Umbilical cord (tissue), 2 donors: ENCODE measurements around the gene CNST. TPM values are rescaled to one million over a fixed set of nuclear protein-coding genes. Genes with fewer than 3 reads are reported as not detected.

Experiments
- DNase-seq: peaks from one replicate; pipeline ENCODE4 v3.0.0-alpha.2; 2015; ENCODE audit warnings: low spot score
- total RNA-seq: library from RNA; depleted of rRNA; stranded (reverse); fragments of >200 nt; gene quantifications from one replicate; pipeline ENCODE4 v1.2.3, GENCODE V29; 2014; ENCODE audit warnings: low replicate concordance; ENCODE audit not compliant: insufficient read depth

Gene CNST
- total RNA-seq = 21.2 TPM

- peak; percentile 100 for DNase-seq
These were observed at the start of gene CNST, which contains the start of gene TFB2M for GRCh38 chr1:246566128-246566812. Gene CNST (plus strand): TSS chr1:246566456. CDS start chr1:246591563, 25,107 bp downstream. Gene TFB2M (minus strand): TSS chr1:246566261. CDS start chr1:246566138, 123 bp downstream.

- no peak for DNase-seq
These were observed 48.9 kb upstream of the CNST start for GRCh38 chr1:246517391-246517790.

- DNase-seq = no peak
These were observed 47.6 kb upstream of the CNST start for GRCh38 chr1:246518456-246519205.

GRCh38 chr1:246519514-246519913 lies 46.7 kb upstream of the CNST start:
- no peak for DNase-seq

GRCh38 chr1:246526380-246526779 lies 39.9 kb upstream of the CNST start:
- DNase-seq = no peak

- DNase-seq = no peak
These were observed 39.3 kb upstream of the CNST start for GRCh38 chr1:246526915-246527314.

GRCh38 chr1:246527402-246528088 lies 38.7 kb upstream of the CNST start:
- no peak for DNase-seq

GRCh38 chr1:246528933-246529731 lies 37.1 kb upstream of the CNST start:
- no peak for DNase-seq

GRCh38 chr1:246530482-246530881 lies 35.8 kb upstream of the CNST start:
- DNase-seq = no peak

GRCh38 chr1:246532519-246532918 lies 33.7 kb upstream of the CNST start:
- no peak for DNase-seq

GRCh38 chr1:246533371-246533905 lies 32.8 kb upstream of the CNST start:
- no peak for DNase-seq

GRCh38 chr1:246534114-246534513 lies 32.1 kb upstream of the CNST start:
- DNase-seq = no peak

- no peak for DNase-seq
These were observed 28.8 kb upstream of the CNST start for GRCh38 chr1:246537441-246537840.

- DNase-seq = no peak
These were observed 28.4 kb upstream of the CNST start for GRCh38 chr1:246537887-246538286.

GRCh38 chr1:246540738-246541491 lies 25.3 kb upstream of the CNST start:
- DNase-seq = no peak

GRCh38 chr1:246544001-246544400 lies 22.3 kb upstream of the CNST start:
- DNase-seq = no peak

- DNase-seq = no peak
These were observed 16.6 kb upstream of the CNST start for GRCh38 chr1:246549665-246550064.

- DNase-seq = no peak
These were observed 15.9 kb upstream of the CNST start for GRCh38 chr1:246550402-246550801.

GRCh38 chr1:246552110-246552509 lies 14.1 kb upstream of the CNST start:
- DNase-seq = no peak

GRCh38 chr1:246554201-246554600 lies 12.1 kb upstream of the CNST start:
- no peak for DNase-seq

GRCh38 chr1:246558041-246558440 lies 8.2 kb upstream of the CNST start:
- no peak for DNase-seq
